HL-60 (cell line): ENCODE measurements around the gene TMEM132A.

ENCODE experiments used
- DNase-seq, 2 experiments: peaks; one replicate each; pipeline ENCODE4 v3.0.0-alpha.2; 2010 to 2020; ENCODE audit warnings: low read depth in 1 of 2, low spot score in 1 of 2
- H3K27ac ChIP-seq: fragments of 250-450 bp; sonication (Bioruptor Pico); replicated peaks from 2 replicates; pipeline ENCODE4 v1.5.1; 2020; ENCODE audit warnings: mild to moderate bottlenecking, moderate library complexity
- H3K27me3 ChIP-seq: fragments of 250-450 bp; sonication (Bioruptor Pico); 2 replicates; pipeline ENCODE4 v1.5.1; 2021; ENCODE audit warnings: mild to moderate bottlenecking, moderate library complexity; ENCODE audit not compliant: insufficient read depth, poor library complexity, severe bottlenecking
- H3K4me3 ChIP-seq: replicated peaks from 2 replicates; pipeline ENCODE4 v1.5.1; 2011; ENCODE audit warnings: mild to moderate bottlenecking, control low read depth, low read length; ENCODE audit not compliant: insufficient read depth
- CTCF ChIP-seq: IDR thresholded peaks from one replicate; pipeline ENCODE4 v1.5.1; 2011; ENCODE audit warnings: low read length, control low read depth, inconsistent platforms; ENCODE audit not compliant: insufficient read depth
- GABPA ChIP-seq: IDR thresholded peaks from 2 replicates; pipeline ENCODE4 v1.6.1; 2012; ENCODE audit warnings: low read depth
- POLR2AphosphoS5 ChIP-seq: IDR thresholded peaks from 2 replicates; pipeline ENCODE4 v1.6.1; 2012; ENCODE audit warnings: low read depth
- REST ChIP-seq: IDR thresholded peaks from 2 replicates; pipeline ENCODE4 v1.6.1; 2012; ENCODE audit warnings: low read depth; ENCODE audit not compliant: insufficient replicate concordance
- SPI1 ChIP-seq: IDR thresholded peaks from 2 replicates; pipeline ENCODE4 v1.6.1; 2012; ENCODE audit warnings: low read depth, mild to moderate bottlenecking, borderline replicate concordance

The TMEM132A gene

GRCh38 chr11:60926500-60926899 is 2.2 kb downstream of the TMEM132A start:
- DNase-seq, result no peak
- no peak for TF ChIP-seq REST
- TF ChIP-seq CTCF, result no peak
- TF ChIP-seq SPI1, result no peak
- no peak for TF ChIP-seq GABPA
- TF ChIP-seq POLR2AphosphoS5, result no peak
- H3K4me3 ChIP-seq, result no peak overlapping the region
- no peak overlapping the region for H3K27ac ChIP-seq
- H3K27me3 ChIP-seq, result peaks cover 31% of the 10 kb centered on the region

GRCh38 chr11:60927061-60927592 is 2.9 kb downstream of the TMEM132A start:
- Histone ChIP-seq H3K4me3 (no peak overlapping the region), H3K27ac (no peak overlapping the region), H3K27me3 (peaks cover 31% of the 10 kb centered on the region)
- no peak for TF ChIP-seq CTCF
- no peak for TF ChIP-seq POLR2AphosphoS5
- TF ChIP-seq SPI1, result no peak
- no peak for TF ChIP-seq GABPA
- no peak for TF ChIP-seq REST
- no peak for DNase-seq

- DNase-seq, result no peak
- peaks cover 31% of the 10 kb centered on the region for H3K27me3 ChIP-seq
- H3K27ac ChIP-seq, result no peak overlapping the region
- TF ChIP-seq REST (no peak), POLR2AphosphoS5 (no peak), CTCF (no peak), GABPA (no peak), SPI1 (no peak)
- no peak overlapping the region for H3K4me3 ChIP-seq
Measured at GRCh38 chr11:60927600-60927999, 3.3 kb downstream of the TMEM132A start.
